GM19463 (cell line): ENCODE results near the gene SLC22A23.

ENCODE experiments used
- ATAC-seq: cut with Tn5 transposase; IDR thresholded peaks from one replicate; pipeline ENCODE4 v1.9.1; 2021; ENCODE audit warnings: mild to moderate bottlenecking, moderate library complexity; ENCODE audit not compliant: unreplicated experiment

SLC22A23 gene

GRCh38 chr6:3406362-3406821 is 50.5 kb downstream of the SLC22A23 start:
- ATAC-seq: no peak

GRCh38 chr6:3405679-3406078 is 51.2 kb downstream of the SLC22A23 start:
- no peak for ATAC-seq

GRCh38 chr6:3405182-3405518 is 51.7 kb downstream of the SLC22A23 start:
- ATAC-seq: no peak

GRCh38 chr6:3403238-3404173 is 53.3 kb downstream of the SLC22A23 start:
- ATAC-seq: no peak

GRCh38 chr6:3402310-3403237 is 54.3 kb downstream of the SLC22A23 start:
- no peak for ATAC-seq

- ATAC-seq: no peak
Measured at GRCh38 chr6:3400162-3400561, 56.7 kb downstream of the SLC22A23 start.

- no peak for ATAC-seq
Measured at GRCh38 chr6:3398755-3399696, 57.8 kb downstream of the SLC22A23 start.

- no peak for ATAC-seq
Measured at GRCh38 chr6:3398165-3398562, 58.7 kb downstream of the SLC22A23 start.

- no peak for ATAC-seq
Measured at GRCh38 chr6:3397229-3398164, 59.4 kb downstream of the SLC22A23 start.

- ATAC-seq: no peak
Measured at GRCh38 chr6:3396503-3397180, 60.2 kb downstream of the SLC22A23 start.

GRCh38 chr6:3394671-3395070 is 62.2 kb downstream of the SLC22A23 start:
- ATAC-seq: no peak

- ATAC-seq: no peak
Measured at GRCh38 chr6:3393836-3394202, 63.0 kb downstream of the SLC22A23 start.

GRCh38 chr6:3392930-3393835 is 63.7 kb downstream of the SLC22A23 start:
- no peak for ATAC-seq

- no peak for ATAC-seq
Measured at GRCh38 chr6:3391902-3392458, 64.9 kb downstream of the SLC22A23 start.

GRCh38 chr6:3390698-3391097 is 66.2 kb downstream of the SLC22A23 start:
- ATAC-seq: no peak

- no peak for ATAC-seq
Measured at GRCh38 chr6:3389390-3390167, 67.3 kb downstream of the SLC22A23 start.

- ATAC-seq: peak; percentile 45
Measured at GRCh38 chr6:3388786-3389185, 68.1 kb downstream of the SLC22A23 start.
